A673 (cell line): ENCODE measurements around the gene MTERF4.

Experiments used
- EZH2 ChIP-seq: fragments of 200-600 bp; sonication (generic); IDR thresholded peaks from 2 replicates; pipeline ENCODE4 v1.6.1; 2017; ENCODE audit warnings: borderline replicate concordance, low read depth, mild to moderate bottlenecking, mixed read lengths, antibody characterized with exemption, low read length; ENCODE audit not compliant: poor library complexity, severe bottlenecking
- TF ChIP-seq, protein P1 (sequence below): fragments of 300-800, 200-600 bp; sonication (generic); conservative IDR thresholded peaks from 2 replicates; pipeline ENCODE4 v1.5.1; 2017; ENCODE audit warnings: low read depth, mild to moderate bottlenecking, antibody characterized with exemption, low read length, moderate library complexity, mixed read lengths

GRCh38 chr2:241068136-241068941, 33.7 kb downstream of the MTERF4 start:
- TF ChIP-seq, protein P1, sequence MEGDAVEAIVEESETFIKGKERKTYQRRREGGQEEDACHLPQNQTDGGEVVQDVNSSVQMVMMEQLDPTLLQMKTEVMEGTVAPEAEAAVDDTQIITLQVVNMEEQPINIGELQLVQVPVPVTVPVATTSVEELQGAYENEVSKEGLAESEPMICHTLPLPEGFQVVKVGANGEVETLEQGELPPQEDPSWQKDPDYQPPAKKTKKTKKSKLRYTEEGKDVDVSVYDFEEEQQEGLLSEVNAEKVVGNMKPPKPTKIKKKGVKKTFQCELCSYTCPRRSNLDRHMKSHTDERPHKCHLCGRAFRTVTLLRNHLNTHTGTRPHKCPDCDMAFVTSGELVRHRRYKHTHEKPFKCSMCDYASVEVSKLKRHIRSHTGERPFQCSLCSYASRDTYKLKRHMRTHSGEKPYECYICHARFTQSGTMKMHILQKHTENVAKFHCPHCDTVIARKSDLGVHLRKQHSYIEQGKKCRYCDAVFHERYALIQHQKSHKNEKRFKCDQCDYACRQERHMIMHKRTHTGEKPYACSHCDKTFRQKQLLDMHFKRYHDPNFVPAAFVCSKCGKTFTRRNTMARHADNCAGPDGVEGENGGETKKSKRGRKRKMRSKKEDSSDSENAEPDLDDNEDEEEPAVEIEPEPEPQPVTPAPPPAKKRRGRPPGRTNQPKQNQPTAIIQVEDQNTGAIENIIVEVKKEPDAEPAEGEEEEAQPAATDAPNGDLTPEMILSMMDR: no peak
- TF ChIP-seq EZH2: no peak
